Mesodermal cell (in vitro differentiated cells): ENCODE results near the gene ZNF219.

Experiments
- H3K27ac ChIP-seq: 2 replicates; pipeline ENCODE4 v1.7.0; 2013; ENCODE audit warnings: mild to moderate bottlenecking, low read depth, low read length, moderate library complexity; ENCODE audit not compliant: severe bottlenecking
- H3K36me3 ChIP-seq: 2 replicates; pipeline ENCODE4 v1.7.1; 2013; ENCODE audit warnings: mild to moderate bottlenecking, low read length, moderate library complexity; ENCODE audit not compliant: control insufficient read depth, insufficient read depth
- H3K4me1 ChIP-seq: one replicate; pipeline ENCODE4 v1.7.1; 2013; ENCODE audit warnings: mild to moderate bottlenecking, low read length; ENCODE audit not compliant: insufficient read depth, control insufficient read depth, poor library complexity, severe bottlenecking
- H3K4me3 ChIP-seq: 2 replicates; pipeline ENCODE4 v1.7.0; 2013; ENCODE audit warnings: low read length, control low read depth, mild to moderate bottlenecking; ENCODE audit not compliant: insufficient read depth, poor library complexity, severe bottlenecking; ENCODE audit errors: extremely low read depth
- H3K9me3 ChIP-seq: 2 replicates; pipeline ENCODE4 v1.7.1; 2013; ENCODE audit warnings: mild to moderate bottlenecking, low read length, moderate library complexity; ENCODE audit not compliant: control insufficient read depth
- WGBS, 2 experiments: methylation state at CpG; one replicate each; pipeline ENCODE4 v1.1.5; 2013; ENCODE audit warnings: missing lambda C conversion rate in 2 of 2; ENCODE audit not compliant: insufficient coverage in 2 of 2; 5-methylcytosine and 5-hydroxymethylcytosine counted together

Gene ZNF219

GRCh38 chr14:21102521-21103410 lies 4.3 kb upstream of the ZNF219 start:
- no peak overlapping the region for H3K27ac ChIP-seq
- H3K4me1 ChIP-seq = peaks cover 41% of the 10 kb centered on the region
- peak overlapping the region; percentile 60 for H3K4me3 ChIP-seq
- no peaks in the 10 kb centered on the region for H3K36me3 ChIP-seq
- H3K9me3 ChIP-seq = no peaks in the 10 kb centered on the region
- WGBS, 2 experiments = 21% methylated on average over 6 to 7 of the region's 9 CpGs

GRCh38 chr14:21101802-21102413 lies 3.5 kb upstream of the ZNF219 start:
- no peaks in the 10 kb centered on the region for H3K9me3 ChIP-seq
- H3K36me3 ChIP-seq = no peaks in the 10 kb centered on the region
- no peak overlapping the region for H3K27ac ChIP-seq
- H3K4me1 ChIP-seq = peaks cover 37% of the 10 kb centered on the region
- no peak overlapping the region for H3K4me3 ChIP-seq
- WGBS, 2 experiments = 93 to 94% methylated on average over 3 of the region's 8 CpGs

DNA sequence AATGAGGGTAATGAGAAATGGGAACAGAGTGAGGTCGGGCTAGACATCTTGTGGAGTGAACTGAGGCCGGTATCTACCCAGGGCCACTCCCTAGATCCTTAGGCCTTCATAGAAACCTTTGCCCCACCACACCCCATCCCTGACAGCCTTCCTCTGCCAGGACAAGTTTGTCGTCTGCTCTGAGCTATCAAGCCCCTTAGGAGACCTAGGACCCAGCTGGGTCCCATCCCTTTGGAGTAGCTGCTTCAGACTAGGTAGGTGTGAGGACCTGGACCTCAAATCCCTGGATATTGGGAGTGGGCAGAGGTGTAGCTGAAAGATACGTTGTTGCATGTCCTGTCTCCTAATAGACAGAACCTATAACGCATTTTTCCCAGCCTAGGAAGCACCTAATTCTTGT lies 2.5 kb upstream of the ZNF219 start, which contains the start of gene TMEM253:
TSS of gene TMEM253 (plus strand) at position 136 of the 400 bp plus-strand sequence. CDS start 278 bp downstream, outside the sequence.
- H3K27ac ChIP-seq = no peak within 1 kb of the TSS
- H3K9me3 ChIP-seq = no peaks in the 10 kb centered on the region
- H3K4me1 ChIP-seq = peaks cover 30% of the 10 kb centered on the region
- 86 to 88% methylated on average over 3 to 4 of the region's 5 CpGs for WGBS, 2 experiments
- no peaks in the 10 kb centered on the region for H3K36me3 ChIP-seq
- no peak within 1 kb of the TSS for H3K4me3 ChIP-seq

DNA sequence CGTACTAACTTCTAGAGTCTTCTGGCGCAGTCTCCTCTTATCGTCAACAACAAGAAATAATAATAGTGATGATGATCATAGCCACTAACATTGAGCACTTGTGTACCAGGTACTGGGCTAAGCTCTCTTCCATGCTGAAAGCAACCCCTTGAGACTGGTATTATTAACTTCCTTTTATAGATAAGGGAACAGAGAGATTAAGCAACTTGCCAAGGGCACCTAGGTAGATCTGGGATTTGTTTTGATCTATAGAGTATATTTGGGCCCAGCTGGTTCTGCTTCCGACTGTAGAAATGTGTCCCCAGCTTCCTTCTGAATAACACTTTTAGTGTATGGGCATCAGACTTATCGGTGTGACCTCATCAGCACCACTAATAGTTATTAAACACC lies 1.1 kb upstream of the ZNF219 start:
- peak overlapping the region; percentile 44 for H3K4me3 ChIP-seq
- WGBS, 2 experiments = 92% methylated on average over 2 of the region's 5 CpGs; no CpG with 5 or more reads in 1 of the 2 experiments
- no peak overlapping the region for H3K27ac ChIP-seq
- H3K4me1 ChIP-seq = peaks cover 35% of the 10 kb centered on the region
- H3K9me3 ChIP-seq = no peaks in the 10 kb centered on the region
- H3K36me3 ChIP-seq = no peaks in the 10 kb centered on the region

DNA sequence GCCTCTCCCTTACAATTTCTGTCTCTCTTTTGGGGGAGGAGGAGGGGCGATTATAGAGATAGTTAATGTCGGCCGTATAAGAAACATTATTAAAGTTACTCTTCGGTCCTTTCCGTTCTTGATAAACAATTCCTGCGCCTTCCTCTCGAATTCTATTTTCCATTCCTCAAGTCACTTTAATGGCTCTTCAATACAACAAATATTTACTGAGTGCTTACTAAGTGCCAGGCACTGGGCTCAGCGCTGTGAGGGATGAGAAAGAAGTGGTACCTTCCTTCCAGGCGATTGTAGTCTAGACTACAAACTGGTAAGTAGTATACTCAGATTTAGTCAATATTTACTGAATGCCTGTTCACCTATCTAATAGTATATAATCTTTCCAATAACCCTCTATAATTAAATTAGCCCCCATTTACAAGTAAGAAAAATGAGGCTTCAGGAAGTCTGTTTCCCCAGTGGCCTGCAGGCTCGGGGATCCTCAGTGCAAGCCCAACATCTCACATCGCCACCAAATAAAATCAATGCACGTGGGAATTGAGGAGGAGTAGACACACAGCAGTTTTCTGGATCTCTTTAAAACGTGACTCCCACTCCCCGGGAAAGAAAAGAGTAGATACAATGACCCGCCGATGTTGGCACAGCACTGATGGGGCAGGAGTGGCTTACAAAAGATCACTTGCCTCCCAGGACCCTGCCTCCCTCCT lies 589 bp upstream of the ZNF219 start:
- Histone ChIP-seq H3K4me3 (peak overlapping the region; percentile 44), H3K36me3 (no peaks in the 10 kb centered on the region), H3K9me3 (no peaks in the 10 kb centered on the region), H3K4me1 (peaks cover 37% of the 10 kb centered on the region), H3K27ac (peak overlapping the region; percentile 62)
- 11 to 31% methylated on average over 2 to 7 of the region's 16 CpGs for WGBS, 2 experiments

DNA sequence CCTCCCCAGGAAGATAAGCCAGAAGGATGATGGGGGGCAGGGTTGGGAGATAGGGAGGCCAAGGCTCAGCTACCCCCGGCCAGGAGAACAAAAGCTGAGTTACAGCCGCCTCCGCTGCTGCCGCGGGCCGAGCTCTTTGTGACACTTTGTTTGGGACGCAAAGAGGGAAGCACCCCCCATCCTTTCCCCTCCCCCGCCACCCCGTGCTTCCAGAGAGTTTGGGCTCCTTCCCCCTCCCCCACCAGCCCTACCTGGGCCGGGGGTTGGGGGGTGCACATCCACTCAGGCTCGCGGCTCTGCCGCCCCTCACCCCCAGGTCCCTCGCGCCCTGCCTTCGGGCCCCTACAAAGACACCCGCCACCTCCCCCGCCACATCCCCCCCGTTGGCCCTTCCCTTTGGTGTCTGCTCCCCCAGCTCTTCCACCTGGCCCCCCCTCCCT lies 799 bp downstream of the ZNF219 start:
- peak overlapping the region; percentile 64 for H3K27ac ChIP-seq
- peaks cover 43% of the 10 kb centered on the region for H3K4me1 ChIP-seq
- H3K9me3 ChIP-seq = no peaks in the 10 kb centered on the region
- H3K36me3 ChIP-seq = peaks cover 12% of the 10 kb centered on the region
- H3K4me3 ChIP-seq = peak overlapping the region; percentile 47
- WGBS, 2 experiments = 6% methylated on average over 10 of the region's 19 CpGs; no CpG with 5 or more reads in 1 of the 2 experiments

- peaks cover 37% of the 10 kb centered on the region for H3K4me1 ChIP-seq
- no peaks in the 10 kb centered on the region for H3K9me3 ChIP-seq
- WGBS, 2 experiments = 43 to 52% methylated on average over 6 to 8 of the region's 10 CpGs
- peak overlapping the region; percentile 64 for H3K27ac ChIP-seq
- peaks cover 17% of the 10 kb centered on the region for H3K36me3 ChIP-seq
- peak overlapping the region; percentile 47 for H3K4me3 ChIP-seq
Observed at GRCh38 chr14:21096978-21097635, 1.3 kb downstream of the ZNF219 start.

DNA sequence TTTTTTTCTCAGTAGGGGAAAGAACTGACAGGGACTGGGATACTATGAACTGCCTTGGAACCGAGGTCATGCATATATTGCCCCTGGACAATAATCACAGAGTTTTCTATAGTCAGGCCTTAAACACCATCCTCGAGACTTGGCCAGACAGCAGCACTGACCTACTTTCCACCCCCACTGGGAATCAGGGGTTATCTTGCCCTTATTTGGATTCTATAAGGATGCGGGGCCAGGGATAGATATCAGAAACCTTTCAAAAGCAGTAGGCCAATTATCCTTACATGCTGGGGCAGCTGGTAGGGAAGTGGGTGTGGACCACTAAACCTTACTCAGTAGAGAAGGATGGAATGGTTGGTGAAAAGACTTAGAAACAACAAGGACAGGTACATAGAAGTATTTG lies 2.0 kb downstream of the ZNF219 start:
- Histone ChIP-seq H3K9me3 (no peaks in the 10 kb centered on the region), H3K4me3 (no peak overlapping the region), H3K27ac (no peak overlapping the region)

DNA sequence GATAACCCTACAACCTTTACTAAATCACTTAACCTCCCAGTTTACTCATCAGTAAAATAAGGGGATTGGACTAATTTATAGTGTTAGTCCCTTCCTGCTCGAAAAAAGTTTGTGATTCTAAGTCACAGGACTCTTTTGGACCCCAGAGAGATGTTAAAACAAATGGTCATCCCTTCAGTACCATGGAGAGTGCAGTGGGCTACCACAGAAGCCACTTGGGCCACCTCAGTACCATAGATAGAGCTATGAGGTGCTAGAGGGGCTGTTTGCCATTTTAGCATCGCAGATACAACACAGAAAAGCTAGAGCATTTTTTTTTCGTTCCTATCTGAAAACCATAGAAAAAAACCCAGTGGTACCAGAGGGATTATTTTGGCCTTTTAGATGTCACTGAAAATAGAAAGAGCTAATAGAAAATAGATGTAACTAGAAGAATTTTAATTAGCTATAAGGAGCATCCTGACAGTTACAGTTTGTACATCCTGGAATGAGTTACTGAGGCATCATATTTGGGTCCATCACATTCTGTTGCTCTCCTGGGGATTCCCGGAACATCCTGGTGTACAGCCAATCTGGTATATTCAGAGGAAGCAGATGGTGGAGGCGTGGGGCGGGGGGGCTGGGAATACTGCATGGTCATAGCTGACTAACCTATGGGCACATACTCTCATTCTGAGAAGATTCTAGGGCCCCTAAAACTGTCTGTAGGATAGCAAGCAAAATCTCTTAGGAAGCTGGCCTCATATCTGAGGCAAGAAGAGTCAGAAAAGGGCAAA lies 2.8 kb downstream of the ZNF219 start:
- 88 to 92% methylated on average over 2 to 3 of the region's 6 CpGs for WGBS, 2 experiments
- peaks cover 31% of the 10 kb centered on the region for H3K4me1 ChIP-seq
- no peaks in the 10 kb centered on the region for H3K9me3 ChIP-seq
- no peak overlapping the region for H3K4me3 ChIP-seq
- H3K27ac ChIP-seq = peak overlapping the region; percentile 45
- H3K36me3 ChIP-seq = peaks cover 32% of the 10 kb centered on the region

More for the DNA sequence above, 2.0 kb downstream of the ZNF219 start:
- 60% methylated on average over 1 of the region's 3 CpGs; no CpG with 5 or more reads in 1 of the 2 experiments for WGBS, 2 experiments
- peaks cover 24% of the 10 kb centered on the region for H3K36me3 ChIP-seq
- peaks cover 31% of the 10 kb centered on the region for H3K4me1 ChIP-seq
